Glomerular endothelial cell (primary cell): ENCODE results near the gene MYO3B. TPM values are rescaled to one million over a fixed set of nuclear protein-coding genes. Genes with fewer than 3 reads are reported as not detected.

ENCODE experiments used
- DNase-seq: peaks from one replicate; pipeline ENCODE4 v3.0.0-alpha.2; 2011; ENCODE audit warnings: low read depth, low spot score; ENCODE audit errors: extremely low read depth
- total RNA-seq: library from RNA; depleted of rRNA; stranded (reverse); fragments of >200 nt; gene quantifications from 2 replicates; pipeline ENCODE4 v1.2.3, GENCODE V29; 2015

Gene MYO3B
- total RNA-seq, 1 donor from 2014 or later, result not detected

GRCh38 chr2:170162271-170162632, 15.7 kb upstream of the MYO3B start:
- DNase-seq, result no peak

GRCh38 chr2:170163411-170164065, 14.4 kb upstream of the MYO3B start:
- no peak for DNase-seq

- DNase-seq, result no peak
Measured at GRCh38 chr2:170165129-170165528, 12.8 kb upstream of the MYO3B start.

- no peak for DNase-seq
Measured at GRCh38 chr2:170166735-170167134, 11.2 kb upstream of the MYO3B start.

GRCh38 chr2:170170281-170171040, 7.5 kb upstream of the MYO3B start:
- DNase-seq, result no peak

- DNase-seq, result no peak
Measured at GRCh38 chr2:170176212-170176611, 1.7 kb upstream of the MYO3B start.

GRCh38 chr2:170180031-170180566, 2.2 kb downstream of the MYO3B start:
- no peak for DNase-seq

GRCh38 chr2:170181602-170182001, 3.7 kb downstream of the MYO3B start:
- no peak for DNase-seq

GRCh38 chr2:170185319-170185718, 7.4 kb downstream of the MYO3B start:
- DNase-seq, result no peak

GRCh38 chr2:170189757-170190156, 11.8 kb downstream of the MYO3B start:
- DNase-seq, result no peak

GRCh38 chr2:170190172-170190571, 12.2 kb downstream of the MYO3B start:
- DNase-seq, result no peak

- DNase-seq, result no peak
Measured at GRCh38 chr2:170191166-170191866, 13.4 kb downstream of the MYO3B start.

GRCh38 chr2:170196963-170197362, 19.0 kb downstream of the MYO3B start:
- no peak for DNase-seq

GRCh38 chr2:170201275-170201674, 23.3 kb downstream of the MYO3B start:
- no peak for DNase-seq

- no peak for DNase-seq
Measured at GRCh38 chr2:170201734-170202393, 23.9 kb downstream of the MYO3B start.

- no peak for DNase-seq
Measured at GRCh38 chr2:170202437-170202836, 24.5 kb downstream of the MYO3B start.

GRCh38 chr2:170204298-170204951, 26.5 kb downstream of the MYO3B start:
- no peak for DNase-seq

GRCh38 chr2:170206246-170206645, 28.3 kb downstream of the MYO3B start:
- DNase-seq, result no peak

- DNase-seq, result no peak
Measured at GRCh38 chr2:170206805-170207407, 29.0 kb downstream of the MYO3B start.

- DNase-seq, result no peak
Measured at GRCh38 chr2:170207901-170208300, 30.0 kb downstream of the MYO3B start.
